ENCODE data around the gene SMIM11.
"Not testable (repeated sequence)": the region's sequence is repeated elsewhere in the genome, so short reads cannot be mapped to it uniquely, and the experiment has no call there.

SMIM11 gene

GRCh38 chr21:34428441-34428840, 53.1 kb downstream of the SMIM11 start:
- not testable (repeated sequence) for DNase-seq

GRCh38 chr21:34429710-34430109, 54.4 kb downstream of the SMIM11 start:
- DNase-seq = not testable (repeated sequence)
